ENCODE measurements around the gene PTGR2. TPM values are rescaled to one million over a fixed set of nuclear protein-coding genes. Genes with fewer than 3 reads are reported as not detected.
"Not testable (repeated sequence)": the region's sequence is repeated elsewhere in the genome, so short reads cannot be mapped to it uniquely, and the experiment has no call there.

Gene PTGR2
- total RNA-seq, 1 experiment from 2014 or later = 6.6 TPM

DNA sequence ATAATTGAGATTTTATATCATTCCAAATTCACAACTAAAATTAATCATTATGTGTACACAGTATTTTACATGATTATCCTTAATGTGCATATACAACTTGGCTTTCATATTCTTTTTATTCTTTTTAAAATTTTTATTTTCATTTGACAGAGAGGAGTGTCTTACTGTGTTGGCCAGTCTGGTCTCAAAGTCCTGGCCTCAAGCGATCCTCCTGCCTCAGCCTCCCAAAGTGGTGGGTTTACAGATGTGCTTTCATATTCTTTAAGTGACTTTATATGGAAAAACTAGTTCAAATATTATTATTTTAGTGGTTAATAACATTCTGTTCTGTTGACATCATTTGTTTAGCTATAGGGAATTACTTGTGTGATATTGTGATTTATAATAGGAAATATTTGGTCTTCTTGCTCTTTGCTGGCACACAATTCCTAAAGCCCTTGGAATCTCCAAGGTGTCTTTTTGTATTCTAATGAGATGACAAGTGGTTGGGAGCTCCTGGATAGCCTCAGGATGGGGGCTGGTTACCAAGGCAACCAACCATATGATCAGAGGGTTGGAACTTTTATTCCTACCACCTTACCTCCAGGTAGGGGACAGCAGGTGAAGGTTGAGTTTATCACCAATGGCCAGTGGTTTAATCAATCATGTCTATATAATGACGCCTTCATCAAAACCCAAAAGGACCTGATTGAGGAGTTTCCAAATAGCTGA, 19.0 kb downstream of the PTGR2 start:
- in situ Hi-C loops (cut with HindIII; ENCODE audit: low pct_unique_long_range_greater_than_20kb, low sequenced_read_pairs) = no loop called here
- DNase-seq (ENCODE audit: low read depth, low spot score) = no peak

DNA sequence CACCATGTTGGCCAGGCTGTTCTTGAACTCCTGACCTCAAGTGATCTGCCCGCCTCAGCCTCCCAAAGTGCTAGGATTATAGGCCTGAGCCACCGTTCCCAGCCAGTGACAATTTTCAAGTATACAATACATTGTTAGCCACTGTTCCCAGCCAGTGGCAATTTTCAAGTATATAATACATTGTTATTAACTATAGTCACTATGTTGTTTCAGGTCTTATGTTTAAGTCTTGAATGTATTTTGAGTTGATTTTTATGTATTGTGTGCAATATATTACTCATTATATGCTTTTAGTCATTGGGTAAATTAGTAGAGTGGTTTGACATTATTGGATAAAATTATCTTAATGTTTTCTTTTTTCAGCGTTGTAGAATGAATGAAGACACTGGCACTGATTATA, 22.0 kb downstream of the PTGR2 start:
- in situ Hi-C loops (cut with HindIII; ENCODE audit: low pct_unique_long_range_greater_than_20kb, low sequenced_read_pairs) = no loop called here
- DNase-seq (ENCODE audit: low read depth, low spot score) = no peak

DNA sequence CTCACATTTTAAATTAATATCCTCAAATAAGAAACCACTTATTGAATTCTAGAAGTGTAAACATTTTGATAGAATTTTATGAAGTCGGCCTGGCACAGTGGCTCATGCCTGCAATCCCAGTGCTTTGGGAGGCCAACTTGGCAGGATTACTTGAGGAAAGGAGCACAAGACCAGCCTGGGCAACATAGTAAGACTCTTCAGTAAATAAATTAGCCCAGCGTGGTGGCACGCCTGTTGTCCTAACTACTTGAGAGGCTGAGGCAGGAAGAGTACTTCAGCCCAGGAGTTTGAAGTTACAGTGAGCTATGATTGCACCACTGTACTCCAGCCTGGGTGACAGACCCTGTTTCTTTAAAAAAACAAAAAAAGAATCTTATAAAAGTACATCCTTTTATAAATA, 26.2 kb downstream of the PTGR2 start:
- DNase-seq (ENCODE audit: low read depth, low spot score) = no peak
- in situ Hi-C loops (cut with HindIII; ENCODE audit: low pct_unique_long_range_greater_than_20kb, low sequenced_read_pairs) = no loop called here

DNA sequence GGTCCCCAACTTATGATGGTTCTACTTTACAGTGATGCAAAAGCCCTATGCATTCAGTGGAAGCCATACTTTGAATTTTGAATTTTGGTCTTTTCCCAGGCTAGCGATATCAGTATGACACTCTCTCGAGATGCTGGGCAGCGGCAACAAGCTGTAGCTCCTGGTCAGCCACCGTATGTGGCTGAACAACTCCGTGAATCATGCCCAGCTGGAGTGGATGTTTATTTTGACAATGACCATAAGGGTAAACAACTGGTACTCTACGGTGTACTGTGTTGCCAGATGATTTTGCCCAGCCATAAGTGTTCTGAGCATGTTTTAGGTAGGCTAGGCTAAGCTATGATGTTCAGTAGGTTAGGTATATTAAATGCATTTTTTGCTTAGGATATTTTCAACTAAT, 26.8 kb downstream of the PTGR2 start:
- DNase-seq (ENCODE audit: low read depth, low spot score) = no peak
- in situ Hi-C loops (cut with HindIII; ENCODE audit: low pct_unique_long_range_greater_than_20kb, low sequenced_read_pairs) = no loop called here

DNA sequence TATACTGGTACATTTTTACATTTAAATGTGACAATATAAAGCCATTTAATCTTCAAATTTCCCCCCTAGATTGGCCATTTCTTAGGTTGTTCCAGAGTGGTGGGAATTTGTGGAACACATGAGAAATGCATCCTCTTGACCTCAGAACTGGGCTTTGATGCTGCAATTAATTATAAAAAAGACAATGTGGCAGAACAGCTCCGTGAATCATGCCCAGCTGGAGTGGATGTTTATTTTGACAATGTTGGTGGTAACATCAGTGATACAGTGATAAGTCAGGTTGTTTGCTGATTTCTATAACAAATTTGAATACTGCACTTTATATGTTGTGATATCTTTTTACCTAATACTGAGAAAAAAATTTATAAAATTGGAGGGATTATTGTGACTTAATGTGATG, 27.4 kb downstream of the PTGR2 start:
- no peak for DNase-seq (ENCODE audit: low read depth, low spot score)
- in situ Hi-C loops (cut with HindIII; ENCODE audit: low pct_unique_long_range_greater_than_20kb, low sequenced_read_pairs) = no loop called here

DNA sequence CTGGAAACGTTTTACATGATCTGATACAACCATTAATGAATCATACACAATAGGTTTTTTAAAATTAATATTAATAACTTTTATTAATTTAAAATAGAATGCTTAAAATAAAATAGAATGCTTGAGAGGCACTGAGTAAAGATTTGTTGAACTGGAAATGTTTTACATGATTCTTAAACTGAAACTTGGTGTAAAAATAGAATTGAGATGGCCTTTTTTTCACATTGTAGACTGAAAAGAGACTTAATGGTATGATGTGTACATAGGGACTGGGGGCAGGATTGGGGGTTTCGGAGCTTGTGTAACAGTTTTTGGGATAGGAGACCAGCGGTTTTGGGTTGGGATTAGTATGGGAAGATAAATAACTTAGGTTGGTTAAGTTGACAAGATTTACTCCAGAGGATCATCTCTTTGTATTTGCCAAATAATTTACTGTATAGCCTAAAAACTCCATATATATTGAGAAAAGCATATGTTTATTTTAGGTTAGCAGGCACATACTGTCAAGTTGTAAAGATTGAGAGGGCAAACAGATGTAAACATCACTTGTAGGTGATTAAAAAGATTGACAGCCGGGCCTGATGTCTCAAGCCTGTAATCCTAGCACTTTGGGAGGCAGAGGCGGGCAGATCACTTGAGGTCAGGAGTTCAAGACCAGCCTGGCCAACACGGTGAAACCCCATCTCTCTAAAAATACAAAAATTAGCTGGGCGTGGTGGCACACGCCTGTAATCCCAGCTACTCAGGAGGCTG, 33.0 kb downstream of the PTGR2 start:
- in situ Hi-C loops (cut with HindIII; ENCODE audit: low pct_unique_long_range_greater_than_20kb, low sequenced_read_pairs) = no loop called here
- no peak for DNase-seq (ENCODE audit: low read depth, low spot score)

DNA sequence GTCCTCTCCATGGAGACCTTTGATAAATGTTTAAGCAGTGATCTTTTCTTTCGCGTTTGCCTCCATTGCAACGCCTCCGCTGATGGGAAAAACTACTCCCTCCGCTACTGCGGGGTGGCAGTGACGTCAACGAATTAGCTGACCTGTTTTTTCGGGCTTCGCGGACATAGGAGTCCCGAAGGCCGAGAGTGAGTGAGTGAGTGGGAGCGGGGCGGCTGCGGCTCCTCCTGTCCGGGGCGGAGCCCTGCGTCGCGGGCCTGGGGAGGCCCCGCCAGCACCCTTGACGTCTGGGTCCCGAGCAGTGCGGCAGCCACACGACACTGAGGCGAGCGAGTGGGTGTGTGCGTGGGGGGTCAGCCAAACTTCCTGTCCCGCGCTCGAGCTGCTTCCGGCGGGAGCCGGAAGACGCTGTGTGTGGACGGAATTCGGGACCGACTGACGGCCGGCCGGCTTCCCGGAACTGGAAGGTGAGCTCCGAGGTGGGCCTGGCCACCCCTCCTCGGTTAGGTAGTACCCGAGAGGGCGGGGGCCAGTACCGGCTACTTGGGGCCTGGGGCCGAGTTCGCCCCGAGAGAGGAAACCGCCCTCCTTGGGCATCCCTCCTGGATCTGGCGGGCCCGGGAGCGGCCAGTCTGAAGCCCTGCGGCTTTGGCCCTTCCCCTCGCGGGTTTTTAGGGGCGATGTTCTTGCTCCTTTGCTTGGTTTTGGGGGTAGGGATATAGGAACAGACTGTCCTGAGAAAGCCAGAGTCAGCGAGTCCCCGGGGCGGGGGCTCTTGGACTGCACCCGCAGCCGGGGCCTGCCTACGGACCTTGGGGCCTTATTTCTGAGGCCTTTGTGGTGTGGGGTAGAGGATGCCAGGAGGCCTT, 35.1 kb downstream of the PTGR2 start, which contains the start of gene ZNF410:
TSS of gene ZNF410 (plus strand) at position 411 of the 869 bp plus-strand sequence. CDS start 5,317 bp downstream, outside the sequence.
- in situ Hi-C loops (cut with HindIII; ENCODE audit: low pct_unique_long_range_greater_than_20kb, low sequenced_read_pairs) = no loop called here
- DNase-seq (ENCODE audit: low read depth, low spot score) = peak; percentile 95

DNA sequence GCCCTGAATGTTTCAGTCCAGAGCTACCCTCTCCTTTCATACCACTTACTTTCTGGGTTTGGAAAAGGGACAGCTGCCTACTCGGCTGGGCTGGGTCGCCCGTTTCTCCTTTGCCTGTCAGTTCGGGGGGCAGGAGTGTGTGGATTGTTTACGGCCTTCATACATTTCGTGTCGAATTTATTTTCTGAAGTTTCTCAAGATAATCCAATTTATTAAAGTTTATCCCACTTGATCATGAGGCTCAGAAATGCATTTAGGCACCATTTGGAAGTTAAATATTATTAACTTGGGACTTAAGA, 35.6 kb downstream of the PTGR2 start:
- no peak for DNase-seq (ENCODE audit: low read depth, low spot score)
- in situ Hi-C loops (cut with HindIII; ENCODE audit: low pct_unique_long_range_greater_than_20kb, low sequenced_read_pairs) = no loop called here

DNA sequence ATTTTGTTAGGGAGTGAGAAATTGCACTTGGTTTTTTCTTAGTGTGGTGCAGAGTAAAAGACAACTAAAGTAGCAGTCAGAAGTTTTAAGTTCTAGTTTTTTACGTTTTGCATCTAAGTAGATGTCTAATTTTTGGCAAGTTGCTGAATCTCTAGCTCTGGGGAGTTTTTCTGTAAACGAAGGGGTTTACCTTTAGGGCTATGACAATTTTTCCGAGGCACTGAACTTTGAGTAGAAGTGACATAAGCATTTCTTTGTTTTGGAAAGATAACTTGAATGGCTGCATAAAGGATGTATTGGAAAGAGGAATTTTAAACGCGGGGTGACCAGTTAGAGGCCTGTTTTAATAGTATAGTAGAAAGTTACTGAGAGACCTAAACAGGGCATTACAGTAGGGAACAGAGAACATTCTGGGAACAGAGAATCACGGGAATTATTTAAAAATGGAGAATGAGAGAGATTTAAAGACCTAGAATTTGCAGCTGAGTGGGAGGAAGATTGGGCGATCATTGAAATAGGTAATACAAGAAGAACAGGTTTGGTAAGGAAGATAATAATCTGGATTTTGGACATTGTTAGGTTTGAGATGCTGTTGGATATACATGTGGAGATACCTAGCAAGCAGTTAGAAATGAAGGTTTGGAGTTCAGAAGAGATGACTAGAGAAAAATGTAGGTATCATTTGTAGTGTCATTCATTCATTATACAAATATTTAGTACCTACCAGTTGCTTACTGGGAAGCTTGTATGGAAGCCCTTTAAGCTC, 36.2 kb downstream of the PTGR2 start:
- in situ Hi-C loops (cut with HindIII; ENCODE audit: low pct_unique_long_range_greater_than_20kb, low sequenced_read_pairs) = no loop called here
- DNase-seq (ENCODE audit: low read depth, low spot score) = no peak

DNA sequence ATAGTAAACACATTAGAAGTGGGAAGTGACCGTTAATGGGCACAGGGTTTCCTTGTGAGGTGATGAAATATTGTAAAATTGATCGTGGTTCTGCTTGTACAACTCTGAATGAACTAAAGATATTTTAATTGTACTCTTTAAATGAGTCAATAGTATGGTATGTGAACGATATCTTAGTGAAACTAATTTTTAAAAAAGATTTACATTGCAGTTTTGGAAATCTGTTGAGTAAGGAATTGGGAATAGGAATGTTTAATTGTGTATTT, 36.8 kb downstream of the PTGR2 start:
- in situ Hi-C loops (cut with HindIII; ENCODE audit: low pct_unique_long_range_greater_than_20kb, low sequenced_read_pairs) = no loop called here
- no peak for DNase-seq (ENCODE audit: low read depth, low spot score)

DNA sequence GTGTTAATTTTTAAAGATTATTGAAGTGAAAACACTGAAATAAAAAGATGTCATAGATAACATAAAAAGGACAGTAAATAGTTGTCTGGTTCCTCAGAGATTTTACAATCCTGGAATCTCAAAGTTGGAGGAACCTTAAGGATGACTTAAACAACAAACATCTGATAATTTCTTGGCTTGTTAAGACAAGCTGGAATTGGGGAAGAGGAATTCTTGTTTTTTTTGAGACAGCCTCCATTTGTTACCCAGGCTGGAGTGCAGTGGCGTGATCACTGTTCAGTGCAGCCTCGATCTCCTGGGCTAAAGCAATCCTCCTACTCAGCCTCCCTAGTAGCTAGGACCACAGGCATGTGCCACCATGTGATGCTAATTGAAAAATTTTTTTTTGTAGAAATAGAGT, 37.3 kb downstream of the PTGR2 start:
- in situ Hi-C loops (cut with HindIII; ENCODE audit: low pct_unique_long_range_greater_than_20kb, low sequenced_read_pairs) = no loop called here
- DNase-seq (ENCODE audit: low read depth, low spot score) = peak; percentile 22

DNA sequence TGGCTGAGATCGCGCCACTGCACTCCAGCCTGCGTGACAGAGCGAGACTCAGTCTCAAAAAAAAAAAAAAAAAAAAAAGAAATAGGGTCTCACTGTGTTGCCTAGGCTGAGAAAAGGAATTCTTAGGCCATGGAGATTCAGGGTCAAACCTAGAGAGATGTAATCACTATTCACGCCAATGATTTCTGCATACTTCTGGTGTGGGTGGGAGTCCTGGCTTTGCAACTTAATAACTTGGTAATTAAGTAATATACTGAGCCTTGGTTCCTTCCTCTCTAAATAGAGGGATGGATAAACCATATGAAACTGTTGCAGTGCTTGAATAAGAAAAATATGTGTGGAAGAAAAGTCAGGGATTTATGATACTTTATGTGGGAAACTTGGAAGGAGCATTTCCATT, 37.7 kb downstream of the PTGR2 start:
- in situ Hi-C loops (cut with HindIII; ENCODE audit: low pct_unique_long_range_greater_than_20kb, low sequenced_read_pairs) = no loop called here
- DNase-seq (ENCODE audit: low read depth, low spot score) = no peak

DNA sequence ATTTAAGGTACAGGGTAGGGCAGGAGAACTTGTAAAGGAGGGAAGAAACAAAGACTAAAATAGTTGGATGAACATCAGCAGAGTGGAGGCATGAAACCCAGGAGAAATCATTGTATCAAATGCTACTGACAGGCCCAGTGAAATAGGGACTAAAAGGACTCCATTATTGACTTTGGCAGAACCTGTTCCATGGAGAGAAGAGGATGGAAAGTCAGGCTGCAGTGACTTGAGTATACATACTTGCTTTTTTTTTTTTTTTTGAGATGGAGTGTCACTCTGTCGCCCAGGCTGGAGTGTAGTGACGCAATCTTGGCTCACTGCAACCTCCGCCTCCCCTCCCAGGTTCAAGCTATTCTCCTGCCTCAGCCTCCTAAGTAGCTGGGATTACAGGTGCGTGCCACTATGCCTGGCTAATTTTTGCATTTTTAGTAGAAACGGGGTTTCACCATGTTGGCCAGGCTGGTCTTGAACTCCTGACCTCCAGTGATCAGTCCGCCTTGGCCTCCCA, 42.6 kb downstream of the PTGR2 start:
- DNase-seq (ENCODE audit: low read depth, low spot score); in situ Hi-C loops (cut with HindIII; ENCODE audit: low pct_unique_long_range_greater_than_20kb, low sequenced_read_pairs): not testable (repeated sequence)

DNA sequence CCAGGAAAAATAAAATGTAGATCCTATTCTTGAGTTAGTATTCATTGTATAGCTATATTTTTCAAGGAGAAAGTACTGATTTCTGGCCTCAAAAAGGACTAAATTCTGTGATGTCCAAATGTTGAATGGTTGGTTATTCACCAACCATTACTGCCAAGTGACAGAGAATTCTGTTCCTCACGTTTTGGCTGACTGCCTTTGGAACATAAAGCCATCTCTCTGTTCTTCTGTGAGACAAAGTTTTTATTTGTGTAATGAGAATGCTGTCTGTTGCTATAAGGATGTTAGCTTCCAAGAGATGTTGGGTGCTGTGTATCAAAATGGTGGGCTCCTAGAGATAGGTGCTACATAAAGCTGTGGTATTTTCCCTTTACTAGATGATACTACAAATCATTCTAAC, 44.3 kb downstream of the PTGR2 start:
- in situ Hi-C loops (cut with HindIII; ENCODE audit: low pct_unique_long_range_greater_than_20kb, low sequenced_read_pairs) = no loop called here
- no peak for DNase-seq (ENCODE audit: low read depth, low spot score)

DNA sequence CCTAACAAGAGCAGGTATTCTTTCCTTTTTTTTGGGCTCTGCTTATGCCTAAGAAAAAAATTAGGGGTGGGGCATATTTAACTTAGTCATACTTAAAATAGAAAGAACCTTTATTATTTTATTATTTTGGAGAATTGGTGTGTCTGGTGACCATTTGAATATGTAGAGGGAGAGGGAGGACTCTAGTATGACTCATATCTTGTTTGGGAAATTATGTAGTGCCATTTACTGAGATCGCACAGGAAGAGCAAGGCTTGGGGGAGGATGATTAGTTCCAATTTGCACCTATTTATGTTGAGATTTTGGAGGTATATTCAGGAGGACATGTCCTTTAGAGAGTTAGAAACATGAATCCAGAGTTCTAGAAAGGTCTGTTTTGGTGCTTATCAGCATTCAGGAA, 44.9 kb downstream of the PTGR2 start:
- no peak for DNase-seq (ENCODE audit: low read depth, low spot score)
- in situ Hi-C loops (cut with HindIII; ENCODE audit: low pct_unique_long_range_greater_than_20kb, low sequenced_read_pairs) = no loop called here

DNA sequence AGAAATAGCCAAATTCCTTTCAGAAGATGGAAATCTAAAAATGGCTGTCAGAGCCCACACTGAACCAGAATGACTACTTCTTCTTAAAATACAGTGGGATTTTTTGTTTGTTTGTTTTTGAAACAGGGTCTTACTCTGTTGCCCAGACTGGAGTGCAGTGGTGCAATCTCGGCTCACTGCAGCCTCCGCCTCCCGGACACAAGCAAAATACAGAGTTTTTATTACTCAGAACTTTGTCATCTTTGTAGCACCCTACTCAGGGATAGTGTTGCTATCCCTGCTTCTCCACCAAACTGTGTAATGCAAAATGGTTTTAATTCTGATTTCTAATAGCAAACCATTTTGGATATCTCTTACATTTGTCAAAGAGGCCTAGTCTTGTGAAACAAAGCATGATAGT, 51.4 kb downstream of the PTGR2 start:
- no peak for DNase-seq (ENCODE audit: low read depth, low spot score)
- in situ Hi-C loops (cut with HindIII; ENCODE audit: low pct_unique_long_range_greater_than_20kb, low sequenced_read_pairs) = no loop called here

DNA sequence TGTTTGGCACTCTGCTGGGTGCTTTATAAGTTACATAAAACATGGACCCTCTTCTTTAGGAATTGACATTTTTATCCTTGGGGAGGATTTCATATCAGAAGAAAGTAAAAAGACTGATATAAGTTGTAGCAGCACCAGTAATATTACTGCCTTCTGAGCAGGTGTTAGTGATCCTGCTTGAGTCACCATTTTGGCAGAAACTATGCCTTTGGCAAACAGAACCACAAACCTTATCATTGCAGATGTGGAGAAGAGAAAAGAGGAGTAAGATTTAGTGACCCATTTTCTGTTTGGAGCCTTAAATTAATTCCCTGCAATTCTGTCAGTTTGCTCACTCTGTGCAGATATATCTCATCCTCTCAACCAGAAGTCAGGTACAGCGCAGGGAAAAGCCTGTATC, 58.0 kb downstream of the PTGR2 start:
- in situ Hi-C loops (cut with HindIII; ENCODE audit: low pct_unique_long_range_greater_than_20kb, low sequenced_read_pairs) = no loop called here
- DNase-seq (ENCODE audit: low read depth, low spot score) = no peak

DNA sequence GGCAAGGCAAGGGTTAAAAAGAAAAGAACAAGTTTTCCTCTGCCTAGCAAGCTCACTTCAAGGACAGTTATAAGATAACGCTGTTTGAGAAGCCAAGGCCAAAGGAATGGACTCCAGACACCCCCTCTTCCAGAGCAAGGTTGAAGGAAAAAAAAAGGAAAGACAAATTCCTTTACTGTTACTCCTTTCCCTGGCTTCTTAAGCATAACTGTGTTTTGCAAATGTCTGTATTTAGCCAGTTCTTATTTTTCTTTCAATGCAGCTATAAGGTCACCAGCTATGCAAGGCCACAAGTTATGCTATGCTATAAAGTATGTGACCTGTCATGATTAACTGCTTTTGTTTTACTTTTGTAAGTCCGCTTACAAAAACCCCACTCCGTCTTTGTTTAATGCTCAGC, 61.6 kb downstream of the PTGR2 start:
- in situ Hi-C loops (cut with HindIII; ENCODE audit: low pct_unique_long_range_greater_than_20kb, low sequenced_read_pairs) = no loop called here
- no peak for DNase-seq (ENCODE audit: low read depth, low spot score)
